Measurements from ENCODE around the gene MAN2A2.

Gene MAN2A2

DNA sequence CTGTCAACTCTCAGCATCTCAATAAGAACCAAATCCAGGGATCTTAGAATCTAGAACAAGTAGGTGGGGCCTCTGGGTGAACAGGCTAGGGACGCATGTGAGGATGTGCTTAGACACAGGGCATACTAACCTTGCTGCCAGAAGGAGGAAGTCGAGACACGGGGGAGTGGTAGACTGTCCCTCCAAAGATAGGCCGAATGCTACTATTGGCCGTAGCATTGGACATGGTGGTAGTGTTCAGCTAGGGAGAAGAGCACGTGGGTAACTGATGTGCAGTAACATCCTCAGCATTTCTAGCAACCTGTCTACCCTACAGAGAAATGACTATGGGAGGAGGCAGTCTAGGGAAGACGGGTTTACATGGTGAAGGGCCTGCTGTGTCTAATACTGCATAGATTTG lies 67.2 kb downstream of the MAN2A2 start:
- no peak for DNase-seq

DNA sequence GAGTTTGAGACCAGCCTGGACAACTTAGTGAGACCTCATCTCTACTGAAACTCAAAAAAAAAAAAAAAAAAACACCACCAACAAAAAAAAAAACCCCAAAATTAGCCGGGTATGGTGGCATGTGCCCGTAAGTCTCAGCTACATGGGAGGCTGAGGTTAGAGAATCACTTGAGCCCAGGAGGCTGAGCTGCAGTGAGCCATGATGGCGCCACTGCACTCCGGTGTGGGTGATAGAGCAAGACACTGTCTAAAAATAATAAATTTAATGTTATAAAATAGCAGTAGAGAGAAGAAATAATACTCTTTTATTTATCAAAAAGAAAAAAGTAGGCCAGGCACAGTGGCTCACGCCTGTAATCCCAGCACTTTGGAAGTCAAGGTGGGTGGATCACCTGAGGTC lies 69.0 kb downstream of the MAN2A2 start:
- no peak for DNase-seq

Measured in inflammatory macrophage treated with lipopolysaccharide for 1 hour (primary cell).